Iris pigment epithelial cell (primary cell): ENCODE results near the gene TTC21A.

ENCODE experiments used
- DNase-seq: peaks from one replicate; pipeline ENCODE4 v3.0.0-alpha.2; 2011; ENCODE audit warnings: low read depth

TTC21A gene

GRCh38 chr3:39114456-39114855, 7.0 kb downstream of the TTC21A start:
- DNase-seq, result no peak

GRCh38 chr3:39115870-39116269, 8.4 kb downstream of the TTC21A start:
- no peak for DNase-seq

GRCh38 chr3:39118079-39118478, 10.6 kb downstream of the TTC21A start:
- DNase-seq, result no peak

- no peak for DNase-seq
Observed at GRCh38 chr3:39118931-39119660, 11.6 kb downstream of the TTC21A start.

- DNase-seq, result no peak
Observed at GRCh38 chr3:39121621-39122020, 14.1 kb downstream of the TTC21A start.

GRCh38 chr3:39122813-39123212, 15.3 kb downstream of the TTC21A start:
- no peak for DNase-seq

- peak; percentile 51 for DNase-seq
Observed at GRCh38 chr3:39124876-39125840, 17.7 kb downstream of the TTC21A start.

- peak; percentile 44 for DNase-seq
Observed at GRCh38 chr3:39125841-39126500, 18.5 kb downstream of the TTC21A start.

- peak; percentile 43 for DNase-seq
Observed at GRCh38 chr3:39126532-39127071, 19.1 kb downstream of the TTC21A start.

GRCh38 chr3:39127269-39127907, 19.9 kb downstream of the TTC21A start:
- no peak for DNase-seq

- DNase-seq, result no peak
Observed at GRCh38 chr3:39127908-39128304, 20.4 kb downstream of the TTC21A start.

- no peak for DNase-seq
Observed at GRCh38 chr3:39128951-39129350, 21.5 kb downstream of the TTC21A start.

GRCh38 chr3:39130026-39130425, 22.5 kb downstream of the TTC21A start:
- no peak for DNase-seq

GRCh38 chr3:39130693-39131265, 23.3 kb downstream of the TTC21A start:
- no peak for DNase-seq

- DNase-seq, result no peak
Observed at GRCh38 chr3:39132096-39133092, 24.9 kb downstream of the TTC21A start.

GRCh38 chr3:39133093-39133490, 25.6 kb downstream of the TTC21A start:
- DNase-seq, result no peak

GRCh38 chr3:39133822-39134221, 26.3 kb downstream of the TTC21A start:
- no peak for DNase-seq

GRCh38 chr3:39134305-39134704, 26.8 kb downstream of the TTC21A start:
- no peak for DNase-seq

- no peak for DNase-seq
Observed at GRCh38 chr3:39135170-39135805, 27.8 kb downstream of the TTC21A start.
